ENCODE measurements around the gene NSDHL. TPM values are rescaled to one million over a fixed set of nuclear protein-coding genes. Genes with fewer than 3 reads are reported as not detected.

Gene NSDHL
- polyA plus RNA-seq, 2 of the 4 experiments (the other 2 are of a cell fraction): 24.9 to 50.5 TPM

DNA sequence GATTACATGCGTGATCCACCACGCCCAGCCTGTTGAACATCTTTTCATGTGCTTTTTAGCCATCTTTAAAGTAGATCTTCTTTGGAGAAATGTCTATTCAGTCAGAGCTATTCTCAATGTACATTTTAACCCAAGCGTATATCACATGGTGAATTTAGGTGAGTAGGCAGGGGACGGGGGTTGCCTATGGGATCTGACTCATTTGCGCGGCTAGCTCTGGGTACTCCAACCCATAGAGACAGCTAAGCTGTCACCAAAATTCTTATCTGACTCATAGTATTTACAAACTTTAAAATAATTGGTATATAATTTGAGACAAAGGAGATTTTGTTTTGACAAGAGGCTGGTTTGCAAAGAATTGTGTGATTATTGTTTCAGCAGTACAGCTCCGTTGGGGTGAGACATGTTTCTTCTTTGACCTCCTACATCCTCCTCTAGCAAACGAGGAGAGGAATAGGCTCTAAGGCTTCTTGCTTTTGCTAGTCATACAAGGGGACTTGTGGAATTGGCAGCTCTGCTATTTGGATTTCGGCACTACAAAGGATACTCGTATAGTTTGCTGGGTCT, 12.0 kb downstream of the NSDHL start:
- TF ChIP-seq, protein P1, sequence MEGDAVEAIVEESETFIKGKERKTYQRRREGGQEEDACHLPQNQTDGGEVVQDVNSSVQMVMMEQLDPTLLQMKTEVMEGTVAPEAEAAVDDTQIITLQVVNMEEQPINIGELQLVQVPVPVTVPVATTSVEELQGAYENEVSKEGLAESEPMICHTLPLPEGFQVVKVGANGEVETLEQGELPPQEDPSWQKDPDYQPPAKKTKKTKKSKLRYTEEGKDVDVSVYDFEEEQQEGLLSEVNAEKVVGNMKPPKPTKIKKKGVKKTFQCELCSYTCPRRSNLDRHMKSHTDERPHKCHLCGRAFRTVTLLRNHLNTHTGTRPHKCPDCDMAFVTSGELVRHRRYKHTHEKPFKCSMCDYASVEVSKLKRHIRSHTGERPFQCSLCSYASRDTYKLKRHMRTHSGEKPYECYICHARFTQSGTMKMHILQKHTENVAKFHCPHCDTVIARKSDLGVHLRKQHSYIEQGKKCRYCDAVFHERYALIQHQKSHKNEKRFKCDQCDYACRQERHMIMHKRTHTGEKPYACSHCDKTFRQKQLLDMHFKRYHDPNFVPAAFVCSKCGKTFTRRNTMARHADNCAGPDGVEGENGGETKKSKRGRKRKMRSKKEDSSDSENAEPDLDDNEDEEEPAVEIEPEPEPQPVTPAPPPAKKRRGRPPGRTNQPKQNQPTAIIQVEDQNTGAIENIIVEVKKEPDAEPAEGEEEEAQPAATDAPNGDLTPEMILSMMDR (IDR thresholded peaks at IDR 0.05): no peak
- TF ChIP-seq NR3C1 (IDR thresholded peaks at IDR 0.05): no peak
- TF ChIP-seq, protein P2, sequence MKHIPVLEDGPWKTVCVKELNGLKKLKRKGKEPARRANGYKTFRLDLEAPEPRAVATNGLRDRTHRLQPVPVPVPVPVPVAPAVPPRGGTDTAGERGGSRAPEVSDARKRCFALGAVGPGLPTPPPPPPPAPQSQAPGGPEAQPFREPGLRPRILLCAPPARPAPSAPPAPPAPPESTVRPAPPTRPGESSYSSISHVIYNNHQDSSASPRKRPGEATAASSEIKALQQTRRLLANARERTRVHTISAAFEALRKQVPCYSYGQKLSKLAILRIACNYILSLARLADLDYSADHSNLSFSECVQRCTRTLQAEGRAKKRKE (CRISPR knock-in tag; IDR thresholded peaks at IDR 0.05; ENCODE audit: low read depth): no peak
- TF ChIP-seq CHD4 (IDR thresholded peaks at IDR 0.05; ENCODE audit: borderline replicate concordance): no peak
- TF ChIP-seq NFE2L2 (conservative IDR thresholded peaks at IDR 0.05; ENCODE audit: low read length): no peak
- TF ChIP-seq, protein P3, sequence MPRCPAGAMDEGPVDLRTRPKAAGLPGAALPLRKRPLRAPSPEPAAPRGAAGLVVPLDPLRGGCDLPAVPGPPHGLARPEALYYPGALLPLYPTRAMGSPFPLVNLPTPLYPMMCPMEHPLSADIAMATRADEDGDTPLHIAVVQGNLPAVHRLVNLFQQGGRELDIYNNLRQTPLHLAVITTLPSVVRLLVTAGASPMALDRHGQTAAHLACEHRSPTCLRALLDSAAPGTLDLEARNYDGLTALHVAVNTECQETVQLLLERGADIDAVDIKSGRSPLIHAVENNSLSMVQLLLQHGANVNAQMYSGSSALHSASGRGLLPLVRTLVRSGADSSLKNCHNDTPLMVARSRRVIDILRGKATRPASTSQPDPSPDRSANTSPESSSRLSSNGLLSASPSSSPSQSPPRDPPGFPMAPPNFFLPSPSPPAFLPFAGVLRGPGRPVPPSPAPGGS (IDR thresholded peaks at IDR 0.05): no peak
- TF ChIP-seq, protein P4, sequence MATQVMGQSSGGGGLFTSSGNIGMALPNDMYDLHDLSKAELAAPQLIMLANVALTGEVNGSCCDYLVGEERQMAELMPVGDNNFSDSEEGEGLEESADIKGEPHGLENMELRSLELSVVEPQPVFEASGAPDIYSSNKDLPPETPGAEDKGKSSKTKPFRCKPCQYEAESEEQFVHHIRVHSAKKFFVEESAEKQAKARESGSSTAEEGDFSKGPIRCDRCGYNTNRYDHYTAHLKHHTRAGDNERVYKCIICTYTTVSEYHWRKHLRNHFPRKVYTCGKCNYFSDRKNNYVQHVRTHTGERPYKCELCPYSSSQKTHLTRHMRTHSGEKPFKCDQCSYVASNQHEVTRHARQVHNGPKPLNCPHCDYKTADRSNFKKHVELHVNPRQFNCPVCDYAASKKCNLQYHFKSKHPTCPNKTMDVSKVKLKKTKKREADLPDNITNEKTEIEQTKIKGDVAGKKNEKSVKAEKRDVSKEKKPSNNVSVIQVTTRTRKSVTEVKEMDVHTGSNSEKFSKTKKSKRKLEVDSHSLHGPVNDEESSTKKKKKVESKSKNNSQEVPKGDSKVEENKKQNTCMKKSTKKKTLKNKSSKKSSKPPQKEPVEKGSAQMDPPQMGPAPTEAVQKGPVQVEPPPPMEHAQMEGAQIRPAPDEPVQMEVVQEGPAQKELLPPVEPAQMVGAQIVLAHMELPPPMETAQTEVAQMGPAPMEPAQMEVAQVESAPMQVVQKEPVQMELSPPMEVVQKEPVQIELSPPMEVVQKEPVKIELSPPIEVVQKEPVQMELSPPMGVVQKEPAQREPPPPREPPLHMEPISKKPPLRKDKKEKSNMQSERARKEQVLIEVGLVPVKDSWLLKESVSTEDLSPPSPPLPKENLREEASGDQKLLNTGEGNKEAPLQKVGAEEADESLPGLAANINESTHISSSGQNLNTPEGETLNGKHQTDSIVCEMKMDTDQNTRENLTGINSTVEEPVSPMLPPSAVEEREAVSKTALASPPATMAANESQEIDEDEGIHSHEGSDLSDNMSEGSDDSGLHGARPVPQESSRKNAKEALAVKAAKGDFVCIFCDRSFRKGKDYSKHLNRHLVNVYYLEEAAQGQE (IDR thresholded peaks at IDR 0.05): no peak
- no peak for TF ChIP-seq CBX2 (IDR thresholded peaks at IDR 0.05; ENCODE audit: borderline replicate concordance, low read depth)
- TF ChIP-seq ZFP36 (IDR thresholded peaks at IDR 0.05; ENCODE audit: borderline replicate concordance, partially characterized antibody): no peak
- TF ChIP-seq BHLHE40 (IDR thresholded peaks at IDR 0.05; ENCODE audit: low read depth, low read length): no peak
- TF ChIP-seq, protein P5, sequence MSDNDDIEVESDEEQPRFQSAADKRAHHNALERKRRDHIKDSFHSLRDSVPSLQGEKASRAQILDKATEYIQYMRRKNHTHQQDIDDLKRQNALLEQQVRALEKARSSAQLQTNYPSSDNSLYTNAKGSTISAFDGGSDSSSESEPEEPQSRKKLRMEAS (IDR thresholded peaks at IDR 0.05): no peak
- TF ChIP-seq ZC3H11A (IDR thresholded peaks at IDR 0.05): no peak
- TF ChIP-seq FOSL2 (IDR thresholded peaks at IDR 0.05): no peak
- no peak for TF ChIP-seq FOSL2 (CRISPR knock-in tag; IDR thresholded peaks at IDR 0.05)
- no peak for TF ChIP-seq CHD2 (IDR thresholded peaks at IDR 0.05; ENCODE audit: low read length, partially characterized antibody)
- Histone ChIP-seq H3K9me3 (no peaks in the 10 kb centered on the region), H3K27ac (no peak overlapping the region), H3K4me2 (no peak overlapping the region), H3K4me3 (no peak overlapping the region), H3K4me1 (no peaks in the 10 kb centered on the region)
- no peak for DNase-seq (ENCODE audit: low read depth in 1 of 2, low spot score in 1 of 2)
- FAIRE-seq: no peak
- WGBS (ENCODE audit: missing lambda C conversion rate): 90% methylated on average over 10 of the region's 10 CpGs
- no peak for ATAC-seq
- CTCF ChIA-PET: no interaction called here
- POLR2A ChIA-PET: no interaction called here

DNA sequence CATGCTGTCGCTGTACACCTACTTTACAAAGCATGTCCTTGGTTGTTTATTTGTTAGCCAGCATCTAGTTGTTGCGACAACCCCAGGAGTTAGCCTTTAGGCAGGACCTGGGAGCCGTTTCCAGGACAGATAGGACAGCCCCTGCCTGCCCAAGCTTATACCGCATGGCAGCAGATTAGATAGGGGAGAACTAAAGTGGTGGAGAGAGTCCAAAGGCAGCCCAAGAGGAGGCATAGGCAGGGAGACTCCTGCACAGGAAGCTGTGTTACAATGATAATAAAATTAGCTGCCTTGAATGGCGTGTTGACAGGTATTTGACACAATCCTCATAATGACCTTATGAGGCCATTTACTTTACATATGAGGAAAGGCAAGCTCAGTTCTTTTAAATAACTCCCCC, 13.0 kb downstream of the NSDHL start:
- H3K27ac ChIP-seq: no peak overlapping the region
- ChIA-PET POLR2A (no interaction called here), CTCF (no interaction called here)
- TF ChIP-seq KDM1A (IDR thresholded peaks at IDR 0.05; ENCODE audit: low read depth) (no peak), RARB (CRISPR knock-in tag; IDR thresholded peaks at IDR 0.05) (no peak)
- no peaks in the 10 kb centered on the region for H3K4me1 ChIP-seq
- no peaks in the 10 kb centered on the region for H3K9me3 ChIP-seq
- no peak overlapping the region for H3K4me2 ChIP-seq
- DNase-seq (ENCODE audit: low read depth in 1 of 2, low spot score in 1 of 2) (no peak), ATAC-seq (no peak), FAIRE-seq (no peak)
- 97% methylated on average over 5 of the region's 5 CpGs for WGBS (ENCODE audit: missing lambda C conversion rate)
- no peak overlapping the region for H3K4me3 ChIP-seq
